ENCODE data around the gene PRKCB.
"Not testable (repeated sequence)": the region's sequence is repeated elsewhere in the genome, so short reads cannot be mapped to it uniquely, and the experiment has no call there.

Gene PRKCB

DNA sequence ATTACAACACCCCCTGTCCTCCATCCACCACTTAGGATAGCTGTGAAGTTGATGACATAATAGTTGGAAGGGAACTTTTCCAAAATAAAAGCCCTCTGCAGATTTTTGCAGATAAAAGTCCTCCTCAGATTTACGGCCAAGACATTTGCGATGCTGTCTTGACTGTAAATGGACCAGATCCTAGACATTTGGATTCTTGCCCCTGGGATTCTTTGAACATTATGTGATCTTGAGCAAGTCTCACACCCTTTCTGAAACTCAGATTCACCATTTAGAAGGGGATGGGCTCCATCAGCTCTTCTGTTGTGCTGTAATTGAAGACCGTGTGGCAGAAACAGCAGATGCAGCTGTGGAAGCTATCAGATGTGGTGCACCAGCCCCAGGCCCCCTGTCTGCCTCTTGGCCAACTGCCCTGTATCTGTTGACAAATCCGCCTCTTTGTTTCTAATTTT lies 266.5 kb downstream of the PRKCB start:
- no peak for DNase-seq

DNA sequence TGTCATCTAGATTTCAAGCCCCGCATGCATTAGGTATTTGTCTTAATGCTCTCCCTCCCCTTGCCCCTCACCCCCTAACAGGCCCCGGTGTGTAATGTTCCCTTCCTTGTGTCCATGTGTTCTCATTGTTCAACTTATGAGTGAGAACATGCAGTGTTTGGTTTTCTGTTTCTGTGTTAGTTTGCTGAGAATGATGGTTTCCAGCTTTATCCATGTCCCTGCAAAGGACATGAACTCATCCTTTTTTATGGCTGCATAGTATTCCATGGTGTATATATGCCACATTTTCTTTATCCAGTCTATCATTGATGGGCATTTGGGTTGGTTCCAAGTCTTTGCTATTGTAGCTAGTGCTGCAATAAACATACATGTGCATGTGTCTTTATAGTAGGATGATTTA lies 269.7 kb downstream of the PRKCB start:
- DNase-seq: not testable (repeated sequence)

DNA sequence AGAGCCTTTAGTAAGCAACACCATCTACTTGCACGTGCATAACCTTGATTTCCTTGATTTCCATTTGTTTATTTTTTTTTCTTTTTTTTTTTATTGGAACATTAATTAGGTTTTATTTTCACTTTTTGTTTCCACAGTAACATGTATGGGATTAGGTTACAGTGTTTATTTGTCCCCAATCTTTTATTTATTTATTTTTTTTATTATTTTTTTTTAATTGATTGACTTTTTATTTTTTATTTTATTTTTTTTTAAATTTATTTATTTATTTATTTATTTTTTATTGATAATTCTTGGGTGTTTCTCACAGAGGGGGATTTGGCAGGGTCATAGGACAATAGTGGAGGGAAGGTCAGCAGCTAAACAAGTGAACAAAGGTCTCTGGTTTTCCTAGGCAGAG lies 272.3 kb downstream of the PRKCB start:
- DNase-seq: not testable (repeated sequence)

DNA sequence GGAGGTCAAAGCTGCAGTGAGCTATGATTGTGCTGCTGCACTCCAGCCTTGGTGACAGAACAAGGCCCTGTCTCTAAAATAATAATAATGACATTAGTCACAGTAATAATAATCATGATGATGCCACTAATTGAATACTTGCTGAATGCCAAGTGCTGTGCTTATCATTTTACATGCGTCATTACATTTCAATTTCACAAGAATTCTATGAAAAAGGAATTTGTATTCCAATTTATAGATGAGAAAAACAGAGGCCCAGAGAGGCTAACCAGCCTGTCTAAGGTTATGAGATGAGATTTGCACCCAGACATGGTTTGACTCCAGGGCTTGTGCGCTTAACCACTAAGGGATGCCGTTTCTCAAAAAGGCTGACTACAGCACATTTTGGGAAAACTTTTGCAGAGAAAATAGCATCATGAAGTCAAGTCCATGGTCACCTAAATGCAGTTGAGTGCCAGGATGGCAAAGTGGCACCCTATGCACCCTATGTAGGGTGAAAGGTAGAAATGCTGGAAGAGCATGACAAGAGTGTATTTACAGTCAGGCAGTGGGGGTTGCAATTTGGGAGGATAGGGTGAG lies 276.0 kb downstream of the PRKCB start:
- no peak for DNase-seq

DNA sequence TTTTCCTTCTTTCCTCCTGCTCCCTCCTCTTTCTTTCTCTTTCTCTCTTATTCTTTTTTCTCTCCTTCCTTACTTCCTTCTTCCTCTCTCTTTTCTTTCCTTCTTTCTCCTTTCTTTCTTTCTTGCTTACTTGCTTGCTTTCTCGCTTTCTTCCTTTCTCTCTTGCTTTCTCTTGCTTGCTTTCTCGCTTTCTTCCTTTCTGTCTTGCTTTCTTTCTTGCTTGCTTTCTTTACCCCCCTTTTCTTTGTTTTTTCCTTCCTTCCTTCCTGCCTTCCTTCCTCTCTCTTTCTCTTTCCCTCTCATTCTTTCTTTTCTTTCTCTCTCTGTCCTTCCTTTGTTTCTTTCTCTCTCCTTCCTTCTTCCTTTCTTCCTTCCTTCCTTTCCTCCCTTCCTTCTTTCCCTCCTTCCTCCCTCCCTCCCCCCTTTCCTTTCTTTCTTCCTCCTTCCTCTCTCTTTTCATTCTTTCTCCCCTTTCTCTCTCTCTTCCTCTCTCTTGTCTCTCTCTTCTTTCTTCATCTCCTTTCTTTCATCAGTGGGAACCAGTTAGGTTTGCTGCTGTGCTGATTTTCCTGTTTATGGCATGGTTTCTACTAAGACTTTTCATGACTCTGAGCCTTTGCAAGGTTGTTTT lies 277.4 kb downstream of the PRKCB start:
- DNase-seq: no peak

DNA sequence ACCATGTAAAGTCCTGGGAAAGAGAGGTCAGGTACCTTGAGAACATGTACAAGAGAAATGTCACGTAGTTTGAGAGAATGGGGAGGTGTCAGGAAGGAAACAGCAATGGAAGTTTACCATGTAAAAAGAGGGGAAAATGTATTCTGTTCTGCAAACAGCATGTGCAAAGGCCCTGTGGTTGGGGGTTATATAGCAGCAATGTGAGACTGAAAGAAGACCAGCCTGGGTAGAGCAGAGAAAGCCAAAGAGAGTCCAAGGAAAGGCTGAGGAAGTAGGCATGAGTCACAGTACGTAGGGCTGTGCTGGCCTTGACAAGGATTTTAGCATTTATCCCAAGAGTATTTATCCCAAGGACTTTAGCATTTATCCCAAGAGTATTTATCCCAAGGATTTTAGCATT lies 279.1 kb downstream of the PRKCB start:
- no peak for DNase-seq

DNA sequence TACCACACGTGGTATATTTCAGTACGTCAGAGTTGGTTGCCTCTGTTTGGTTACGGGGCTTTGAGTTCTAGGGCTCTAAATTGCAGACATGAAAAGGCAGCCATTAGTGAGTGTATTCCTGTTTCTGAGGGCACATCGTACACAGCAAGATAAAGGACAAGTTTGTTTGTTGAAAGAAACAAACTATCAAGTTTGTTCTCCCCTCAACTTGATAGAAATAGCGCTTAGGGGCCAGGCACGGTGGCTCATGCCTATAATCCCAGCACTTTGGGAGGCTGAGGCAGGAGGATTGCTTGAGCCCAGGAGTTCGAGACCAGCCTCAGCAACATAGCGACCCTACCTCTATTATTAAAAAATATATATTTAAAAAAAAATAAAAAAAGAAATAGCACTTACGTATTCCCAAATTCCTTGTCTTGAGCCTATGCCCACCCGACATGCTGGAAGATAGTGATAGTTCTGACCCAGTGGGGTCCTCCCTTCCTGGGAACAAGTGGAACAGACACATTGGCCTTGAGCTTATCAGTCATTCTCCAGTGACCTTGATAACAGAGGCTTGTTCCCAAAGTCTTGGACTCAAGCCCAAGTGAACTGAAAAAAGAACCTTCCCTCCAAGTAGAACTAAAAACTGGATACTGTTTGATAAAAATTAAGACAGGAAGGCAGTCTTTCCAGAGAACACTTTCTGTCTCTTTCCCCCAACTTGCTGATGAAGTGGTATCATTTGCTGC lies 280.4 kb downstream of the PRKCB start:
- no peak for DNase-seq

DNA sequence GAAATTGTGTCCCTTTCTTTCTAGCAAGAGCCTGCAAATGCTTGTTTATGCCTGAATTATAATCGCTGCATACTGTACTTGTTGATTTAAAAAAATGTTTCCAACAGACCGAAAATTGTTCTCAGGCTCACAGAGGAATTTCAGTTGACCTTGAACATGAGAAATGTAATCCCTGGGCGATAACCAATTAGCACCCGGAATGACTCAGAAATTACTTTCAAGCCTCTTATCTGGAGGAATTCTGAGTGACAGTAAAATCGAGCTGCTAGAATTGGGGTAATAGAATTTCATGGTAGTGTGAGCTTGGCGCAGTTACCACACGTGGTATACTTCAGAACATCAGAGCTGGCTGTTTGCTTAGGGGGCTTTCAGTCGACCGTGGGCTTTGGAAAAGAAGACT lies 281.2 kb downstream of the PRKCB start:
- no peak for DNase-seq

DNA sequence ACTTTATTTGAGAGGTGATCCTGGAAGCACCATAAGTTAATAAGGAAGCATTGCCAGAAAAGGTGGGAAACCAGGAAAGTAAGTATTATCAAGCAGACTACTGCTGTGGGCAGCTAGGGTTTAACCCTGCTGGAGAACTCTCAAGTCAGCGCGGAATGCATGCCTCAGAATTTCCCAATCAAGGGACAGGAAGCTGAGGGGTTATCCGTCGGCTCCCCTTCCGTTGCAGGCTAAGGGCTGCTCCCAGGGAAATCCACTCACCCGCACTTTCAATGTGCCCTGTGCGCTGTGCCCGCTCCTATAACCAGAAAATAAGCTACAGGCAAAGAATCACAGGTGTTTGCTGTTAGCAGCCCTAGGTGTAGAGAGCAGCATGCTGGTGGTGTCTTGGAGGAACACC lies 281.9 kb downstream of the PRKCB start:
- no peak for DNase-seq

DNA sequence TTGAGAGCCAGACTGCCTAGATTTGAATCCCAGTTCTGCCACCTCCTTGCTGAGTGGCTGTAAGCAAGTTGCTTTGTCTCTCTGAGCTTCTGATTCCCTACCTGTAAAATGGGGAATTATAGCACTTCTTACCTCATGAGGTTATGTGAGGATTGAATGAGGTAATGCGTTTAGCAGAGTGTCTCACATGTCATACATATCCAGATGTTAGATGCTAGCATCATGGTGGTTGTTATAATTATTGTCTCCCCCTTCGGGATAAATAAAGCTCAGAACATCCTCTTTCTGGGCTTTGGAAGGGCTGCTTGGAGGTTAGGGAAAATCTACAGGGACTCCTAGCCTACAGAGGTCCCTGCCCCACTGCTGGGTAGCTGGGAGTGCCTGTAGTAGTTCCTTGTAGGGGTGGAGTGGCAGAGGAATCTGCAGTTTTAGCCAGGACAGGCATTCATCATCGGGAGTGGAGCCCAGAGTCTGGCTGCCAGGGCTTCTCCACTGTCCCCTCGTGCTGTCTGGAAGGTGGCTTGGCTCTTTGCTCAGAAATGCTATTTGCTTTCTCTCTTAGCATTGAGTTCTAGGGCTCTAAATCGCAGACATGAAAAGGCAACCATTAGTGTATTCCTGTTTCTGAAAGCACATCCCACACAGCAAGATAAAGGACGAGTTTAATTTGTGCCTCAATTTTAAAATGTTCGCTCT lies 282.5 kb downstream of the PRKCB start:
- no peak for DNase-seq

DNA sequence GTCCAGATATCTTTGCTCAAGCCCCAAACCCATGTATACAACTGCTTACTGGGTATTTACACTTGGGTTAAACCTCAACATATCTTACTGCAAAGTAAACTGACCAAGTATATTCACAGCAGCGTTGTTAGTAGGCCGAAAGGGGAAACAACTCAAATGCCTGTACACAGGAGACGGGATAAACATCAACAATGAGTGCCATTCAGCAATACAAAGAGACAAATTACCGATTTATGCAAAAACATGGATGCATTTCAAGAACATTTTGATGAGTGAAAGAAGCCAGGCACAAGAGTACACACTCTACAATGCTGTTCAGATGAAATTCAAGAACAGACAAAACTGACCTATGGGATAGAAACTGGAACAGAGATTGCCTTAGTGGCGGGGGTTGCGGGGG lies 284.0 kb downstream of the PRKCB start:
- no peak for DNase-seq

DNA sequence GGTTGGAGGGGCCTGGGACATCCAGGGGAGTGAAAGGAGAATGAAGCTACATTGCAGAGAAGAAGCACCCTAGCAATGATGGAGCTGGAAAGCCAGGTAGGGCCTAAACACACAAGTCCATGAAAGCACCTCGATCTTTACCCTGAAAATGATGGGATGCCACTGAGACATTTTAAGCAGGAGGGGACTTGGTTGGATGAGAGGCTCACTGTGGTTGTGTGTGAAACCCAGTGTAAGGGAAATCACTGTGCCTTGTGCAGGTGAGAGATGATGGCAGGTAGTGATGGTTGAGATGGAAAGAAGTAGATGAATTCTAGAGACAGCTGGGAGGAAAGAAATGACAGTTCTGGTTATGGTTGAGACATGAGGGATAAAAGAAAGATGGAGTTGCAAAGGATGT lies 287.5 kb downstream of the PRKCB start:
- no peak for DNase-seq

DNA sequence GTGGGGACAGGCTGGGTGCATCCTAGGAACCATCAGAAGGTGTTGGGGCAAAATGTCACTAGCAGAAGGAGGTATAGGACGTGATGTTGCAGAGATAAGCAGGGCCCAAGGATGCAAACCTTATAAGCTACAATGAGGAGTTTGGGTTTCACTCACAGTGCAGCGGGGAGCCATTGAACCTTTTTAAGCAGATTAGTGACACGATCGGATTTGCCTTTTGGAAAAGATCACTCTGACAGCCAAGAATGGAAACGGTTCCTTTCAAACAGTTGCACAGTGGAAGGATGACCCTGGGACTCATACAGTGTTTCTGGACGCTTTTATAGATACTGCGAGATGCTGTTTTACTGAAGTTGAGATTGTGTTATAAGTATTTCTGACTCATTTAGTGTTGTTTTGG lies 288.5 kb downstream of the PRKCB start:
- DNase-seq: no peak

DNA sequence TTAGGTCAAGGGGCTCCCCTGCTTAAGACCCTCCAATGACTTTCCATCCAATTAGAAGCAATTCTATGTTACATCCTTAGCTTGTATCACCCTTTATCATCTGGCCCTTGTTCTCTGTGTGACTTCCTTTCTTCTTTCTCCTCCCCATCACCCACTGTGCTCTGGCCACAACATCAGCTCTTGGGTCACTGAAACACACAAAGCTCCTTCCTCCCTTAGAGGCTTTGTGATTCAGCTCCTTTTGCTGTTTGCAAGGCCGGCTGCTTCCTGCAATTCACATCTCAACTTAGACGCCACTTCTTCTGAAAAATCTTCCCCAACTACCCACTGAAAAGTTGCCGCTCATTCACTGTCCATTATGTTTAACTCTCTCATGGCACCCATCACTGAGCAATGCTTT lies 289.4 kb downstream of the PRKCB start:
- DNase-seq: no peak

DNA sequence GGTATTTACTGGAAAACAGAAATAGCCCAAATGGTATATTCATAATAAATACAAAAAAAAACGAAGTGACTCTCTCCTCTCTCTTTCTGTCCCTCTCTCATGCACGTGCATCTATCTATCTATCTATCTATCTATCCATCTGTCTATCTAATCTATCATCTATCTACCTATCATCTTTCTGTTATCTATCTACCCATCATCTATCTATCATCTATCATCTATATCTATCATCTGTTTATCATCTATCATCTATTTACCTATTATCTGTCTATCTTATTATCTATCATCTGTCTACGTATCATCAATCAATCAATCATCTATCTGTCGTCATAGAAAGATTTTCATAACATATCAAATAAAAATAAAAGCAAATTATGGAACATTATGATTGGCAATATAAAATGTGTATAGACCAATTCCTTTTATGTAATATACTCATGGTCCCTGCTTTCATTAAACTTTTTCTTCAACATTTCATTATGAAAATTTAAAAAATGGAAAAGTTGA lies 293.7 kb downstream of the PRKCB start:
- no peak for DNase-seq

DNA sequence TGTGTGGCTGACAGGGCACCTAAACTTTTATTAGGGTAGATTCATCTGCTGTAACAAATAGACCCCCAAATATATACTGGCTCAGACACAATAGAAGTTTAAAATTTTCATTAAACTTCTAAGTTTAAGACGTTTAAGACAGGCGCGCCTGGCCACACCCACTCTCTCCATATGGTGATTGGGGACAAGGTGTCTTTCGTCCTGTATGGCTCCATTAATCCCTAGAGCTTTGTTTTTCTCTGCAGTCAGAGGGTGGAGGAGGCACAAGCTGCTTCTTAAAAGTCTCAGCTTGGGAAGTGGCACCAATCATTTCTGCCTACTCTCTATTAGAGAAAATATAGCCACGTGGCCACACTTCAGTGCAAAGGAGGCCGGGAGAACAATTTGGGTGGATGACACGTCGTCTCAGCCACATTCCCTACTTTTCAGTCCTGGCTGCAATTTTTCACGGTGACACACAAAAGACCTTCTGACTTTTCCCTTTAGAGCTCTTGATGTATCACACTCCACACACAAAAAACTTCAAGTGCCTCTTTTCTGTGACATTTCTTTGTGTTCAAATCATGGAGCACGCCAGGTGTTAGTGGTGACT lies 294.8 kb downstream of the PRKCB start:
- DNase-seq: no peak

DNA sequence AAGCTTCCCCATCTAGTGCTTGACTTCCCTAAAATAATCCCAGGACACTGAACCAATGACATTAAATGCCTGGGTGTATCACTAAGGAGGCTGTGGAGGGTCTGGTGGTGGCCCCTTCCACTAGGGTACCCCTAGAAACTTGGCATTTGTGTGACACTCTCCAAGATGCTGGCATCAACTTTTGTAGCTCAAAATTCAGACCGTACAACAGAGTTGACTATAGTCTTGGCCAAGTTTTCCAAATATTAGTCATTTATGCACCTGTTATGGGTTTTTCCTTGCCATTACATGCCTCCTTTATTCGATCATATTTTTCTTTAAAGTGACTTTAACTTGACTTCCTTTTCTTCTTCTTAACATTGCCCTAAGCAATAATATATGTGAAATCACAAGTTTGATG lies 295.5 kb downstream of the PRKCB start:
- DNase-seq: no peak

DNA sequence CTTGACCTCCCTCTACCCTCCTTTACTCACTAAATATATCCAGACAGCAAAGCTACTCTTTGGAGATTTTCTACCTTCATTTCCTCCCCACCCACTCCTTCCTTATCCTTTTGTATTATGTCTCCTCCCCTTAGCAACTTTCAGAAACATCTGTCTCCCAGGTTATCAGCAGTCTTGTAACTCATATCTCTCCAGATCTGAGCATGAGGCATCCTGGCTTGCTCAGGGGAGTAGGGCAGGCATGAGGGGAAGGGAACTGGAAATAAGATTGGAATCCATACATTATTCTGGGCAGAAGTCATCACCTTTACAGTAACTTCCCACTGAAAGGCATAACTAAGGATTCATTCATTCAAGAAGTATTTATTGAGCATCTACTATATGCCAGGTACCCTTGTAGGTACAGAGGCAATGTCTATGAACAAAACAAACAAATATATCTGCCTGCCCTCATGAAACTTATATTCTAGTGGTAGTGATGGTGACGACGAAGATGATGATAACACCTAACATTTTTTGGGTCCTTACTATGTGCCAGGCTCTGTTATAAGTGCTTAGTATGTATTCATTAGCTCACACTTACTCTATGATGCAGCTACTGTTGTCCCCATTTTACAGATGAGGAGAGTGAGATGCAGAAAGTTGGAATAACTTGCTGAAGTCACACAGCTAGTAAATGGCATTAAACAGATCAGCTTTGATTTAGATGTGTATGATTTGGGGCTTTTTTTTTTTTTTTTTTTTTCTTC lies 296.4 kb downstream of the PRKCB start:
- no peak for DNase-seq

DNA sequence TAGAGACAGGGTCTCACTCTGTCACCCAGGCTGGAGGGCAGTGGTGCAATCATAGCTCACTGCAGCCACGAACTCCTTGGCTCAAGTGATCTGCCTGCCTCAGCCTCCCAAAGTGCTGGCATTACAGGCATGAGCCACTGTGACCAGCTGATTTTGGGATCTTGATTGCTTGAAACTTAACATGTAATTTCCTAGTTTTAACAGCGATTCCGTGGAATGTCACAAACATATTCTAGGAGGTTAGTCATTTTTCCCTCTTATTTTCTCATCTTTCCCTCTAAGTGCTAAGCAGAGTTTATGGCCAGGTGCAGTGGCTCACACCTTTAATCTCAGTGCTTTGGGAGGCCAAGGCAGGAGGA lies 297.0 kb downstream of the PRKCB start:
- DNase-seq: no peak

DNA sequence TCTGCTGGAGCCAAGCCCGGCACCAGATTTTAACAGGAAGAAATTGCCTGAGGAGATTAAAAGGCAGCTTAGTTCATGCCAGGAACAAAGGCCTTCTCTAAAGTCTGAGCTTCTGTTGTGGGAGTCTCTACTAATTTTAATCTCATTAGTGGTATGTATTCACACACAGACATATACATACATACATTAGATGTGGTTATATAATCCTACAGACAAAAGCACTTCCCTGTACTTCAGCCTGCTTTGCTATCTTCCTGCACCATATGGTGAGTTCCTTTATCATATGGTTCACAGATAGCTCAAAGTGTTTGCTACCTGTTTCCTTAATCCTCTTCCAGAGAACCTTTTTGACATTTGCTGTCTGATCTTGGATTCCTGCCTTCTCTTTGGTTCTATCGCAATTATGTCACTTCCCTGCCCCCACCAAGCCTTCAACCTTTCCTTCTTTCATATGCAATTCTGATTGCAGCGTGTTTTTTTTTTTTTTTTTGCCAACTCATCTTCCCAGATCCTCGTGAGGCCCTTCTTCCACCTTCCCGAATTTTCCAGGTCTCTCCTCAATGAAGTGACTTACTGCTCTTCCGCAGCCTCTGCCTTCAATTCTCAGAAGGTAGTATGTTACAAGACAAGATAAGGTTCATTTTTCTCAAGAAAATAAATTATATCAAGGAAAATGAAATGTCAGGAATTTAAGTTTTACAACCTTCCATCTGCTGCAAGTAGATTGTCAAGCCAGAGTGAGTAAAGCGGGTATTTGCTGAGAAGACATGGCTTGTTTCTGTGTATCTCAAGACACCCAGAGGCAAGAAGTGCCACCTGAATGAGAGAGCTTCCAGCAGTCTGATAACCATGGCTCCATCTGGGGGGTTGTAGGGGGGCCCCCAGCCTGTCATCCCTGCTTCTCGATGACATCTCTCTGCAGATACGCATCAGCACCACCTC lies 300.1 kb downstream of the PRKCB start:
- no peak for DNase-seq

DNA sequence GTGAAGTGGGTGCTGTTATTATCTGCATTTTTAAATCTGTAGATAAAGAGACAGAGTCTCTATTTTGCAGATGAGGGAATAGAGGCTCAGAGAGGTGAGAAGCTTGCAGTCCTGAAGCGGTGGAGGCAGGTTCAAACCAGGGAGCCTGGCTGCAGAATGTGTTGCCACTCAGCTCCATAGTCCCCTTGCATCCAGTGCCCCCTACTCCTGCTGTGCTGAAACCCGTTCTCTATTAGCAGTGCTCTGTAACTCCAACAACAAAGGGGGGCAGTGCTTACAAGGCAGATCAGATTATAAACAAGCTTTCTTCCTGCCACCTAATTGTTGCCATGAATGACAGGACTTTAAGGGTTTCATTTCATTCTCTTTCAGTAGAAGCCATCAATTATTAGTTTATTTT lies 302.2 kb downstream of the PRKCB start:
- no peak for DNase-seq

All from NCI-H1048 (cell line).